ENCODE data around the gene DNAJC11.
A peak's percentile ranks its signal among the peaks of the same experiment; 100 is the strongest.

DNAJC11 gene

GRCh38 chr1:6619045-6619444 lies 82.6 kb downstream of the DNAJC11 start:
- H3K27me3 ChIP-seq (ENCODE audit: control insufficient read depth, insufficient read depth, low read length) = no peaks in the 10 kb centered on the region
- H3K4me1 ChIP-seq = peaks cover 16% of the 10 kb centered on the region
- no peak overlapping the region for H2AFZ ChIP-seq
- H3K36me3 ChIP-seq (ENCODE audit: control insufficient read depth, insufficient read depth, low read length) = no peaks in the 10 kb centered on the region
- H3K9me3 ChIP-seq (ENCODE audit: control insufficient read depth, low read length) = no peaks in the 10 kb centered on the region
- no peak for TF ChIP-seq CTCF (IDR thresholded peaks at IDR 0.05)
- no peaks in the 10 kb centered on the region for H3K79me2 ChIP-seq
- H3K4me3 ChIP-seq (ENCODE audit: low read depth, low read length) = no peak overlapping the region
- H3K27ac ChIP-seq = no peak overlapping the region
- no peak overlapping the region for H3K4me2 ChIP-seq (ENCODE audit: low read length)
- H3K9ac ChIP-seq = no peak overlapping the region

GRCh38 chr1:6614929-6615785 lies 86.5 kb downstream of the DNAJC11 start:
- no peak for TF ChIP-seq CTCF (IDR thresholded peaks at IDR 0.05)
- H3K27ac ChIP-seq = no peak overlapping the region
- no peaks in the 10 kb centered on the region for H3K27me3 ChIP-seq (ENCODE audit: control insufficient read depth, insufficient read depth, low read length)
- peak overlapping the region; percentile 42 for H2AFZ ChIP-seq
- H3K36me3 ChIP-seq (ENCODE audit: control insufficient read depth, insufficient read depth, low read length) = no peaks in the 10 kb centered on the region
- peak overlapping the region; percentile 72 for H3K4me3 ChIP-seq (ENCODE audit: low read depth, low read length)
- H3K4me1 ChIP-seq = no peaks in the 10 kb centered on the region
- peak overlapping the region; percentile 87 for H3K4me2 ChIP-seq (ENCODE audit: low read length)
- no peak overlapping the region for H3K9ac ChIP-seq
- no peaks in the 10 kb centered on the region for H3K9me3 ChIP-seq (ENCODE audit: control insufficient read depth, low read length)
- H3K79me2 ChIP-seq = no peaks in the 10 kb centered on the region

- Histone ChIP-seq H2AFZ (peak overlapping the region; percentile 64), H3K27me3 (ENCODE audit: control insufficient read depth, insufficient read depth, low read length) (no peaks in the 10 kb centered on the region), H3K9ac (no peak overlapping the region), H3K79me2 (no peaks in the 10 kb centered on the region), H3K4me1 (no peaks in the 10 kb centered on the region), H3K9me3 (ENCODE audit: control insufficient read depth, low read length) (no peaks in the 10 kb centered on the region), H3K4me3 (ENCODE audit: low read depth, low read length) (peak overlapping the region; percentile 90), H3K27ac (peak overlapping the region; percentile 69), H3K36me3 (ENCODE audit: control insufficient read depth, insufficient read depth, low read length) (no peaks in the 10 kb centered on the region), H3K4me2 (ENCODE audit: low read length) (peak overlapping the region; percentile 73)
- no peak for TF ChIP-seq CTCF (IDR thresholded peaks at IDR 0.05)
Observed at GRCh38 chr1:6614019-6614928, 87.3 kb downstream of the DNAJC11 start.

GRCh38 chr1:6613361-6614018 lies 88.1 kb downstream of the DNAJC11 start, which contains the start of gene PHF13:
Gene PHF13, plus strand, starts transcription at chr1:6613731. Its CDS starts 336 bp downstream, at chr1:6614067.
- H3K4me3 ChIP-seq (ENCODE audit: low read depth, low read length) = peak within 1 kb of the TSS; percentile 90
- no peaks in the 10 kb centered on the region for H3K4me1 ChIP-seq
- no peaks in the 10 kb centered on the region for H3K79me2 ChIP-seq
- H3K27me3 ChIP-seq (ENCODE audit: control insufficient read depth, insufficient read depth, low read length) = no peaks in the 10 kb centered on the region
- peak within 1 kb of the TSS; percentile 79 for H3K27ac ChIP-seq
- TF ChIP-seq CTCF (IDR thresholded peaks at IDR 0.05) = no peak
- H3K4me2 ChIP-seq (ENCODE audit: low read length) = peak within 1 kb of the TSS; percentile 88
- H2AFZ ChIP-seq = peak within 1 kb of the TSS; percentile 86
- no peaks in the 10 kb centered on the region for H3K9me3 ChIP-seq (ENCODE audit: control insufficient read depth, low read length)
- no peaks in the 10 kb centered on the region for H3K36me3 ChIP-seq (ENCODE audit: control insufficient read depth, insufficient read depth, low read length)
- no peak within 1 kb of the TSS for H3K9ac ChIP-seq
